ENCODE measurements around the gene SPAG7. TPM values are rescaled to one million over a fixed set of nuclear protein-coding genes. Genes with fewer than 3 reads are reported as not detected.
A peak's percentile ranks its signal among the peaks of the same experiment; 100 is the strongest.

The SPAG7 gene
- total and polyA plus RNA-seq, 2 of the 8 experiments (the other 6 are each of a cell fraction or from before 2014, with no cell fraction given): 74.2 to 81.9 TPM

DNA sequence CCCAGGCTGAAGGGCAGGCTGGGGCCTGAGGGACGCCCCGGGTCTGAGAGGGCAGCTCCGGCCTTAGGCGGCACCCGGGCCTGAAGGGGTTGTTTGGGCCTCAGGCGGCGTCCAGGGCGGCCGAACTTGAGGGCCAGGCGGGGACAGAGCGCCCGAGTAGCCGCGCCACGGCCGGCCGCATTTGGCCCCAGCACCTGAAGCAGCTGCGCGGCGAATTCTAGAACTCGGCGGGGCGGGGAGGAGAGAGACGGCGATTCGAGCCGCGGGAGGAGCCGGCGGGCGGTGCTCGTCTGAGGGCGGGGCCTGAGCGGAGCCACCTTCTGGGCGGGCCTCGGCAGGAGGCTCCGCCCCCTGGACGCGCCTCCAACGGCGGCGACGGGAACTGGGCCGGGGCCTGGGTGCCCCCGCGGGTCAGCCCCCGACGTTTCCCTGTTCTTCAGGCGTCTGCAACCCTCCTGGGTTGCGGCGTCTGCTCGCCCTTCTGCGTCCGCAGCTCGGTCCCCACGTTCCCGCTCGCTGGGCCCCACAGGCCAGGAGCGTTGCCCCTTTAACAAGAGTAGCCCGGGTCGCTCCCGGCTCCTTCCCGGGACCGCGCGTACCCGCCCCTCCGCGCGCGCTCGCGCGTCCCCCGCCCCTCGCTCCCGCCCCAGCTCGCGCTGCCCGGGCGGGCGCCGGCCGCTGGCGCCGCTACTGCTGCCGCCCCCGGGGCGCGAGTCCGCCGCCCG lies 29.8 kb upstream of the SPAG7 start, which contains the start of the genes INCA1 and KIF1C (continued):
- TF ChIP-seq CREB1 (IDR thresholded peaks at IDR 0.05) (0 out of 2 replicates have a peak, but pooled peaks have one; percentile 12), RNF2 (IDR thresholded peaks at IDR 0.05; ENCODE audit: borderline replicate concordance, low read depth, low read length, missing control alignments, poor library complexity, severe bottlenecking) (no peak), RAD21 (IDR thresholded peaks at IDR 0.05 in 1 of 2, conservative IDR thresholded peaks at IDR 0.05 in 1 of 2; ENCODE audit: low read depth in 2 of 2, low read length in 2 of 2) (no peak), EGR1 (IDR thresholded peaks at IDR 0.05; ENCODE audit: borderline replicate concordance, low read depth, low read length) (peak; percentile 26; the same call in 1 of the 2 replicates), FOSL1 (IDR thresholded peaks at IDR 0.05; ENCODE audit: insufficient read depth, low read depth, low read length) (no peak), CTBP2 (IDR thresholded peaks at IDR 0.05; ENCODE audit: borderline replicate concordance, insufficient read depth, insufficient read length, low read length) (no peak), BCL11A (IDR thresholded peaks at IDR 0.05; ENCODE audit: low read depth in 2 of 2, low read length in 2 of 2) (no peak), CBX8 (IDR thresholded peaks at IDR 0.05; ENCODE audit: borderline replicate concordance, low read depth, low read length) (no peak), BACH1 (IDR thresholded peaks at IDR 0.05; ENCODE audit: low read length) (no peak), HDAC6 (IDR thresholded peaks at IDR 0.05; ENCODE audit: low read depth, low read length) (no peak), SP2 (IDR thresholded peaks at IDR 0.05; ENCODE audit: low read length) (no peak), HDAC2 (IDR thresholded peaks at IDR 0.05; ENCODE audit: borderline replicate concordance in 1 of 2, low read depth in 2 of 2, low read length in 2 of 2) (no peak), SP4 (IDR thresholded peaks at IDR 0.05; ENCODE audit: low read length) (peak; percentile 79; the same call in 1 of the 2 replicates), SP1 (IDR thresholded peaks at IDR 0.05; ENCODE audit: low read depth, low read length) (peak; percentile 82; the same call in 1 of the 2 replicates), TAF7 (optimal IDR thresholded peaks at IDR 0.05; ENCODE audit: borderline replicate concordance, low read depth, low read length) (no peak)
- TF ChIP-seq, protein P1, sequence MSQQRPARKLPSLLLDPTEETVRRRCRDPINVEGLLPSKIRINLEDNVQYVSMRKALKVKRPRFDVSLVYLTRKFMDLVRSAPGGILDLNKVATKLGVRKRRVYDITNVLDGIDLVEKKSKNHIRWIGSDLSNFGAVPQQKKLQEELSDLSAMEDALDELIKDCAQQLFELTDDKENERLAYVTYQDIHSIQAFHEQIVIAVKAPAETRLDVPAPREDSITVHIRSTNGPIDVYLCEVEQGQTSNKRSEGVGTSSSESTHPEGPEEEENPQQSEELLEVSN (IDR thresholded peaks at IDR 0.05): peak; percentile 69; the same call in 1 of the 2 replicates
- TF ChIP-seq, protein P2, sequence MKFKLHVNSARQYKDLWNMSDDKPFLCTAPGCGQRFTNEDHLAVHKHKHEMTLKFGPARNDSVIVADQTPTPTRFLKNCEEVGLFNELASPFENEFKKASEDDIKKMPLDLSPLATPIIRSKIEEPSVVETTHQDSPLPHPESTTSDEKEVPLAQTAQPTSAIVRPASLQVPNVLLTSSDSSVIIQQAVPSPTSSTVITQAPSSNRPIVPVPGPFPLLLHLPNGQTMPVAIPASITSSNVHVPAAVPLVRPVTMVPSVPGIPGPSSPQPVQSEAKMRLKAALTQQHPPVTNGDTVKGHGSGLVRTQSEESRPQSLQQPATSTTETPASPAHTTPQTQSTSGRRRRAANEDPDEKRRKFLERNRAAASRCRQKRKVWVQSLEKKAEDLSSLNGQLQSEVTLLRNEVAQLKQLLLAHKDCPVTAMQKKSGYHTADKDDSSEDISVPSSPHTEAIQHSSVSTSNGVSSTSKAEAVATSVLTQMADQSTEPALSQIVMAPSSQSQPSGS (IDR thresholded peaks at IDR 0.05; ENCODE audit: low read length): no peak
